GM19455 (cell line): ENCODE measurements around the gene DACT2.
"Not testable (repeated sequence)": the region's sequence is repeated elsewhere in the genome, so short reads cannot be mapped to it uniquely, and the experiment has no call there.

Experiments
- ATAC-seq: cut with Tn5 transposase; IDR thresholded peaks from one replicate; pipeline ENCODE4 v1.9.1; 2021; ENCODE audit not compliant: unreplicated experiment

DACT2 gene

DNA sequence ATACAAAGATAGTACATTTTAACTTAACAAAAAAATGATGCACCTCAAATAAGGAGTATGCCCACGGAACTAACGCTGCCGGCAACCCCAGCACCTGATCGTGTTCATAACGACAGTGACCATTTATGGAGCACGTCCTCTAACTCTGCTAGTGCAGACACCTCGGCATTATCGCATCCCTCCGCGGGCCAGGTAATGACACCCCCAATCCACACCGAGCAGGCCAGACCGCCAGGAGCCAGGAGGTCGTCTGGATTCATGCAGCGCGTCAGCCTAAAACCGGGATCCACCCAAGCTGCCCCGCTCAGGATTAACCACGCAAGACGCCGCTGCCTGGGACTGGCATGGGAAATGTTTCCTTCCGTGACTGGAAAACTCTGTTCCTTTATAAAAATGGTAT is 34.1 kb downstream of the DACT2 start:
- ATAC-seq = no peak

DNA sequence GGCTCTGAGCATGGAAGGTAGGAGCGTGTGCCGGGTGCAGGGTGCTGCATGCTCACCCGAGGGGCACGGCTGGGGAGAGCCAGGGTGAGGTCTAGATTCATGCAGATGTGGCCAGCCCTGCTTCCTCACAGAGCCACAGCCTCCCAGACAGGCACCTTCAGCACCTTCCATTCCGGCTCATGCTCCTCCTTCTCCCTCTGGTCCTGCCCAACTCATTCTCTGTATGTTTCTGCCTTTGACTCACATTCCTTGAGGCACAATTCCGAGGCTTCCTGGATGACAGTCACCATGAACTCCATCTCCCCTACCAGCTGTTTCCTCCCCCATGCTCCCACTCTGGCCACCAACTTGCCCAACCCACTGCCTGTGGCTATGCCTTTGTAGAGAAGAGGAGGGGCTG is 35.4 kb downstream of the DACT2 start:
- no peak for ATAC-seq

DNA sequence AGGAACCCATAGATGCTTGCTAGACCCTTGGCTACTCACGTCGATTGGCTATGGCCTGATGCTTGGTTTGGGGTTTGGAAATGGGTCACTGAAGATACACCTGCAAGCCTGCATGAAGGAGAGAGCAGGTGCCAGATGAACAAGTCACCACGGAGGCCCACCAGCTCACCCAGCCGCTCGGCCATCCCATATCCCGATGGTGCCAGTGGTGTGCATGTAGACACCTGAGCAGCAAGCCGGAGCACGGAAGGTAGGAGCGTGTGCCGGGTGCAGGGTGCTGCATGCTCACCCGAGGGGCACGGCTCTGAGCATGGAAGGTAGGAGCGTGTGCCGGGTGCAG is 35.9 kb downstream of the DACT2 start:
- ATAC-seq = no peak

DNA sequence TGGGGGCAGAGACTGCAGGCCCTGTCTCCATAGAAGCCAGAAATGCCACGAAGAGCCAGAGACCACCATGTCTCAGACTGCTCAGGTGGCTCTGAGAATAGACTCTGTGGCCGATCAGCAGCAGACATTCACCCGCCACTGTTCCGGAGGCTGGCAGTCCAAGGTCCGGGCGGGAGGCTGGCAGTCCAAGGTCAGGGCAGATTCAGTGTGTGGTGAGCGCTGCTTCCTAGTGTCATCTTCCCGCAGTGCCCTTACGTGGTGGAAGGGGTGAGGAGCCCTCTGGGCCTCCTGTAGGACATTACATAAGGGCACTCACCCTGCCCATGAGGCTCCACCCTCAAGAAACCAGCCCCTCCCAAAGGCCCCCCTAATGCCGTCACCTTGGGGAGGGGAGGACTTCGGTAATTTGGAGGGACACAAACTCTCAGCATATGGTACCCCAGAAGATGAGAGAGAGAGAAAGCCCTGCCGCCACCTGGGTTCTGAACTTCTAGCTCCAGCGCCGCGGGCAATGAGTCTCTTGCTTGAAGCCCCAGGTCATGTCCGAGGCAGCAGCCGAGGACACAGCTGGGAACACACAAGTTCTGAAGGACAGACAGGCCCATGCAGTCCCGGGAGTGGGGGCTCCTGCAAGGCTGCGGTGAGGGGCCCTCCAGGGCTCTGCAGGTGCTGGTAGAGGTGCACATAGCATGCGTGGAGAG is 36.4 kb downstream of the DACT2 start:
- no peak for ATAC-seq

DNA sequence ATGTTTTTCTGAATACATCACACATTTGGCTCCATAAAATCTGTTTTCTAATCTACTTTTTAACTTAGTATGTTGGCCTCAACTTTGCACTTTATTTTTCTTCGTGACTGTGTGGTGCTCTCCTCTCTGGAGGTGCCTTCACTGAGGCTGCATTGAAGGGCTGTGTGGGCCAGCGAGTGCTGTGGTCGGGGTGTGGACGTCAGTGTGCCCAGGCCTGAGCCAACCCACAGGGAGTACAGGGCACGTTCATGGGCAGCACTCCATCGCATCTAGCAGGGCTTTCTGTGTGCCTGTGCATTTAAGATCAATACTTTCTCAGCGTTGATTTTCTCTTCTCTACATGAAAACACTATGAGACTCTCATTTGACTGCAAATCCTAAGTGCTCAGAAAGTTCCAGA is 37.8 kb downstream of the DACT2 start:
- no peak for ATAC-seq

DNA sequence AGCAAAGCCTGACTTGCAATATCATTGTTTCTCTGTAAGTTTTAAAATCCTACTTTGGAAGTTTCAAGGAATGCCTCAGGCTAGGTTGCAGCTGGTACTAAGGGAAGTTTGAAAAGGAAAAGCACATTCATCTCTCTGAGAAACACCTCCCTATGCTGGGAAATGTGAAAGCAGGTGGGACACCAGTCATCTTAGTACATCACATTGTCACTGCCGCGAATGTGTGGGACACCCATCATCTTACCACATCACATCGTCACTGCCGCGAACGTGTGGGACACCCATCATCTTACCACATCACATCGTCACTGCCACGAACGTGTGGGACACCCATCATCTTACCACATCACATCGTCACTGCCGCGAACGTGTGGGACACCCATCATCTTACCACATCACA is 38.3 kb downstream of the DACT2 start:
- ATAC-seq = not testable (repeated sequence)

DNA sequence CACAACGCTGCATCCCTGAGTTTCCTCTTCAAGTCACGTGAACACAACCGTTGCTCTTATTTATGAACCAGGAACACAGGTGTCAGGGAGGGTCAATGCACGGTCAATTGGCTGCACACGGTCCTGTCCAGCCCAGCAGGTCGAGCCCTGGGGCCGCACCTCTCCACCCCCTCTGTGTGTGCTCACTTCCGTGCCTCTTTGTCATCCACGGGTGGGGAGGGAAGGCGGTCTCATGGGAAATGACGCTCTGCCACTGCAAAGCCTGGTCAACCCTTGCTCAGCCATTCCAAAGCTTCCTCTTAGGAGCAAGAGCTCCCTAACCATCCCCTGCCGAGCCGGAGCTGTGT is 38.7 kb downstream of the DACT2 start:
- ATAC-seq = no peak

DNA sequence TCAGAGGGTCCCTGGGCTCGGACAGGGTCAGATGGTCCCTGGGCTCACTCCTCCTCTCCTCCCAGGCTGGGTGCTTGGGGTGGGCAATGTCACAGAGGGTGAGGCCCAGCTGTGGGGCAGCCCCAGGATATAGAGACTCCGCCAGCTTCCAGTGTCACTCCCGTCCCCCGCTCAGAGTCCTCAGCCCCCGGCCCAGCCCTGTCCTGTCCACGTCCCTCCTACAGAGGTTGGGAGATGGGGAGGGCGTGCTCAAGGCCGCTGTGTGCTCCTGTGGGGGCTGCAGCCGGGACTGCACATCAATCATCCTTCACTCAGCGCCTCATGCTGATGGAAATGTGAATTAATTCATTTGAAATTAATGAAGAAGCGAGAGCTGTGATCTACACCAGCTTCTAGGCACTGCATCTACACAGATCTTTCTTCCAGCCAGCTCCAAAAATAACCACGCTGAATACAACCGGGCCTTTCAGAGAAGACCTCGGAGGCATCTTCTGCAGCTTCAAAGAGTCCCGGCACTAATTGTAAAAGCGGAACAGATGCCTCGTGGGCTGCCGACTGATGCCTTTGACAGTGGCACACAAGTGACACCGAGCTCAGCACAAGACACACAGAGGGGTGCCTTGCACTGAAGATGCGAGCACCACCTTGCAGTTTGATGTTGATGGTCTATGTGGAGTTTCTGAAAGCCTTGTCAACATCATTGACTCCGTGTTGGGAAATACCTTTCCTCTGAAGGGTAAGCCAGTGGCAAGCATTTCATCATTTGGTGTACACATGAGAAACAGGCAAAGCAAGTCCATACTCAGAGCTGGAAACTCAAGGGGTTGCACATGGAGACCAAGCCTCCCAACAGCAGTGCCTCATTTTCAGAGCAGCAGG is 39.3 kb downstream of the DACT2 start:
- no peak for ATAC-seq

DNA sequence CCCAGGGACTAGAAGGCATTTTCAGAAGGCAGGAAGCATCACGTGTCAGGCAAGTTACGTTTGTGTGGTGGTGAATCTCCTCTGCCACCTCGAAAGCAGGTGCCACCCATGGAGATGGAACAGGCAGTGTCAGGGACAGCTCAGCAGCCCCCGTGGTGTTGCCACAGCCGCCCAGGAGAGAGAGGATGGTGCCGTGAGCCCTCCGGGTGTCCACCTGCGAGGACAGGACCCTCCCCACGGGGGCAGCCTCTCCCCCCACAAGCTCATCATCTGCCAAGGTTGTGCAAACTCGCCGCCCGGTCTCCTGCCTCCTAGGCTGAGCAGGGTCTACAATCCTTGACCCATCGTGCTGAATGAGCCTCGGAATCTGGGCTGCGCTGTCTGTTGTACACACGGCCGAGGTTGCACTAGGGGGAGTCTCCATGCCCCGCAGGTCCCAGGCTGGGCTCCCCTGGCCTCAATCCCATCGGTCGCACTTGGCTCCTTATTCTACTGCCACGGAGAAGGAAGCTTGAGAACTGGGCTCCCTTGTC is 40.1 kb downstream of the DACT2 start:
- no peak for ATAC-seq

DNA sequence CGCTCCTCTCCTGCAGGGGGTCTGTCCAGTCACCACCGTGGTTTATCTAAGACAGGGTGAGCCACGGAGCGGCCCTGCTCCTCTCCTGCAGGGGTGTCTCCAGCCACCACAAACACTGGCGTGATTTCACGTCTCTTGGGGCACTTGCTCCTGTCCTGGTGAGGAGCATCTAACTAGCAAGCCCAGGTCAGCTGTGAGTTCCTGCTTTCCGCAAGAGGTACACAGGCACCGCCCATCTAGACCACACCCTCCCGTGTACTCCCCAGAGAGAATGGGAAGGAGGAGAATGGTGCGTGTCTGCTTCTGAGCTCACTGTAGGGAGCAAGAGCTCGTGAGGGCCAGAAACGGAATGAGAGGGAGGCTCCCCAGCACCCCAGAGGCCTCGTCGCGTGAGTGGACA is 40.7 kb downstream of the DACT2 start:
- ATAC-seq = no peak

DNA sequence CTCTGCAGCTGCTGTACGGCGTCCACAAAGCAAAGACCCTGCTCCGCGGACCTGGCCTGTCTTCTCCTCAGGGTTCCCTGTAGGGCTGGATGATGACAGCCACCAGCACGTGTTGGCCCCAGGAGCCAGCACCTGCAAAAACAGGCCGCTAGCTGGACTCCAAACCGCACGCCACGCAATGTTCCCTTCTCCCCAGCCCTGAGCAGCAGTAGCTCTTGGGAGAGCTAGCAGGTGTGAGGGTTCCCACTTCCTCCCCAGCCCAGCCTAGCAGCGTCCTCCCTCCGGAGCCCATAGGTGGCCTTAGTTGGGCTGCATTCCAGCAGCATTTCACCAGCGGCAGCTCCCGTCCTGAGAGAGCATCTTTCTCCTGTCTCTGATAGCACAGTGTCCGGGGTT is 42.3 kb downstream of the DACT2 start:
- no peak for ATAC-seq

DNA sequence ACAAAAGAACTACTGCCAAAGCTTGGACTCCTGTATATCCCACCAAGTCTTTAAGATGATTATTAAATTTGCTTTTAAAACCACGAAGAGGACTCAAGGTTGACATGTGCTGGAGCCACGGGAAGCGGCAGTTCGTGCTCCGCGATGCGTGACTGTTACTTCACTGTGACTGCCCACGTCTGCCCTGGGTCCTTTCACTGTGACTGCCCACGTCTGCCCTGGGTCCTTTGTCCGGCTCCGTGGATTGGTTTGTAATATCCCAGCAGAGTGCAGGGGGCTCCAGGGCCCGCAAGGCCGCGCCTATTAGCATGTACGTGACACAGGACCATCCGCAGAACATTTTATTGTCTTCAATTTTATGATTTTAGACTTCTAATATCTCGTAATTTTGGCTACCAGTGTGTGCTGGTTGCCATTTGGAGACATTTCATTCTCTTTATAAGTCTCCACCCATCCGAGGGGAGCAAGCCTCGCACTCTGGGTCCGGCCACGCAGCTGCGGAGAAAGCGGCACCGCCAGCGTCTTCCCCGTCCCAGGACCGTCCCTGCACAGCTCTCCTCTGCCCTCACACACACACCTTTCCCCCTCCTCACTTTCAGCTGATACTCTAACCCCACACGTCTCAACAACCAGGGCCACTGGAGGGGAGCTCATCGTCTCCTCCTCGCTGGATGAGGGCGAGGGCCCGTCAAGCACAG is 42.9 kb downstream of the DACT2 start:
- no peak for ATAC-seq

DNA sequence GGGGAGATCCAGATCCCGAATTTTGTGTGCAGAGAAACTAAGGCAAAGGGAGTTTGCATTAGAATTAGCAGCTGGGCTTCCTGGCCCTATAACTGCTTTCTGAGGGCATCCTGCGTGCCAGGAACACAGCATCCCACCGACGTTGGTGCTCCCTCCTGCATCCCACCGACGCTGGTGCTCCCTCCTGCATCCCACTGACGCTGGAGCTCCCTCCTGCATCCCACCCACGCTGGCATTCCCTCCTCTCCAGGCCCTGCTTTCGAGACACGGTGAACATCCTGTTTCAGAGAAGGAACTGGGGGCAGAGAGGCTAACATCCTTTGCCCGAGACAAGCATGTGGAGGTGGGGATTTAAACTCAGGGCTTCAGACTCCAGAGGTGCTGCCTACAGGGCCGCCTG is 44.4 kb downstream of the DACT2 start:
- ATAC-seq = no peak

DNA sequence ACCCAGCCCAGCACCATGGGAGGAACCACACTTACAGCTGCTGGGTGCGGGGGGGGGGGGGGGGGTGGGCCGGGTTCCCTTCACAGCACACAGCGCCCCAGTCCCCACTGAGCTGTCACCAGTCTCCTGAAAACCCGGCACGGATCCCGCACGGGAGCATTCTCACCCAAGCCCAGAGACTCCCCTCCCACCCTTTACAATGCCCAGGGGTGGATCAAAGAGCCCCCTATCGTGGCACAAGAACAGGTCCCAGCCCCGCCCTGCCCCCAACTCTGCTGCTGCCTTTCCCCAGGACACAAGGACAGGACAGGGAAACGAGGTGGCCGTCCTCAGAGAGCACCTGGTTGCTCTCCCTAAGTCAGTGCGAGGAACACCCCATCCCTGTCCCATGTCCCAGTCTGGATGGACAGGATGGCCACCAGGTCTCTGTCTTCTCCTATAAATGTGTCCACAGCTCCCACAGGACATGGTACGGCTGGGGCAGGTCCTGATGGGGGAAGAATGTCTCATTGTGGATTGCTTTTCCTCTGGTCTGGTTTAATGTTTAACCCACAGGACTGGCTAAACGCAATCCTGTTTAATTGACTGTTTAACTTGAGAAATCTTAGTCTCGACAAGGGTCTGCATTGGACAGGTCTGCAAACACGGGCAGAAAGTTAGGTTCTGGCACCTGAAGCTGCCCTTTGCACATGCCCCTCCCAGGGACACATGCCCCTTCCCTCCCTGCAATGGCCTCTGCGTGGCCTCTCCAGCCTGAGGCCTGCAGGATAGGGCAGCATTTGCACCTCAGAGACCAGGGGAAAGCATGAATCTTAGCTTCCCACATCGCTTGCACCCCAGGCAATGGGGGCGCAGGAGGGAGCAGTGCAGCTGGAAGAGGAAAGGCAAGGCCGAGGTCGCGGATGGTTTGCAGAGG is 45.3 kb downstream of the DACT2 start:
- ATAC-seq = no peak

DNA sequence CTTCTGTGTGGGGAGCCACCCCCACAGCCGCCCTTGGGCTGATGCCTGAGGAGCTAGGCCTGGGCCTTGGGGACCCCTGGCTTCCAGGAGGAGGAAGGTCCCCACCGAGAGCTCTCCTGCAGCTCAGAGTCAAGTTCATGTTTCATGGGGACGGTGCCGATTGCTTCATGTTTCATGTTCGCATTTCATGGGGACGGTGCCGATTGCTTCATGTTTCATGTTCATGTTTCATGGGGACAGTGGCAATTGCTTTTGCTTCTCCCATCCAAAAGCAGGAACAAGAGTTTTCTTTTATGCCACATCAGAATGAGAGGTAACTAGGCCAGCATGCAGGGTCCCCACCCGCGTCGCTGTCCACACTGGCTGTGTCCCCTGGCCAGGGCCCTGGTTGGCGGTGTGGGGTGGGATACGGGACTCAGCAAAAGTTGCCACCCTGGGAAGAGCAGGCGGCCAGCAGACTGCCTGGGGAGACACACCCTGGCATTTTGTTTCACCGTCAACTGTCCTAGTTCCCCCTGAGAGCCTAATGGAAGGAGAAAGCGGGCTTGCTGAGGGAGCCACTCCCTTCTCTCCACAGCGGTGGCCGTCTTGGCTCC is 46.0 kb downstream of the DACT2 start:
- ATAC-seq = no peak

DNA sequence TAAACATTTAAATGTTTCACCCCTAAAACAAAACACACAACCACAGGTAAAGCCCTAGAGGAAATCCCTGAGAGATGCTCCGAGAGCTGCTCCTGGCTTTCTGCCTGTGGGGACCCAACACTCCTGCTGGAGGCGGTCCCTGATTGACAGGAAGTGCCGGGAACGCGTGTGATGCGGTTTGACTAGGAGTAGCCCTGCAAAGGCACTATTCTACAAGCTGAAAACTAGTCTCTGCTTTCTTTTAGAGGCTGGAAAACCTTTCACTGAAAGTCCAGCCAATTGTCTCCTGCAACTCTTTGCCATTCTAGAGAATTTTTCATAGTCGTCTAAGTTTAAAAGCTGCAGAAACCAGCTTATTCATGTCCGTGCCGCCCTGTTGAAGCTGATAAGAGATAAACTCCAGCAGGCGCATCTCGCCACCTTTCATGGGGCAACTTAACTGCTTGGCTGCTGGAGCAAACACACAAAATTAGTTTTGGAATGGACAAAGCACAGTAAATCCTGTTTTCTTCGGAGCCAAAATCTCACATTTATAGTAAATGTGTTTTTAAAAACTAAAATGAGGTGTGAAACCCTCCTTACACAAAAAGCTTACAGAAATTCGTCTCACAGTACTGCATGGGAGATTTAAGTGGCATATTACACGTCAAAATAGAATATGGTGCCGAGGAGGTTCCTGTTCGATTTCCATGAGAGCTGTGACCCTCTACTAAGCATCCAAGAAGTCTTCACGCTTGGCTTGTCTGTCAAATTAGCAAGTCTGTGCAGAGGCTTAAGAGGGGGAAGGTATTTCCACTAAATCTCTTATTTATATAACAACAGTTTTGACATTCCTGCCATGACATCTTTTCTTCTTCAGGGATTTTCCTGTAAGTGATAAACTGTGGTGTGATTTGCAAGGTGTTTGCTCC is 46.9 kb downstream of the DACT2 start:
- ATAC-seq = no peak

DNA sequence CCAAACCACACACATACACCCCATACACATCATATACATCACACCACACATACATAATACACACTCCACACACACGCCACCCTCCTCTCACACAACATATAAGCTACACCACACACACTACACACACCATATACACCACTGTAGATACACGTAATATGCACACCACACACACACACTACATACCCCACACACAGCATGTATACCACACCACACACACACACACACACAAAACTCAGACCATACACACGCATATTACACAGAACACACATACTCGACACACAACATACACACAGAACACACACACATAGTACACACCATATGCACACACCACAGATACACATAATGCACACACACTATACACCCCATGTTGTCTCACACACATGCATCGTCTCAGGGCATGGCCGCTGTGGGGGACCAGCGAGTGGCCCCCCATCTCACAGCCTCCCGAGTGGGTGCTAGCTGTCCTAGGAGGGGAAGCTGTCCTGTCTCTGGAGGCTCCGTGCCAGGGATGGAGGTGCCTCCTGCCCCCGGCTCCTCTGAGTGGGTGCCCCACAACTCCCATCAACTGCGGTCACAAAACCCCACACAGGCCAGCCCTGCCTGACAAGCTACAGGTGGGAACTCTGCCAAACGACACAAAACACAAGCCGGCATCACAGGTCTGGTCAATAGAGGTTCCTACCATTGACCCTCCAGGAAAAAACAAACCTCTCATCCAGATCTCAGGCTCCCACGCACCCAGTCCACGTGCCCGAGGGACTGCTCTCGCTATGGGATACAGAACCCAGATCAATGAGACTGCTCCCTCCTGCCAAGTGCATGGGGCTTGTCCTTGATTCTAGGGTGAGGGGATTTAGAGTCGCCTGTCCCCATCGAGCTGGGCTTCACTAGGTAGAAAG is 49.1 kb downstream of the DACT2 start:
- no peak for ATAC-seq

DNA sequence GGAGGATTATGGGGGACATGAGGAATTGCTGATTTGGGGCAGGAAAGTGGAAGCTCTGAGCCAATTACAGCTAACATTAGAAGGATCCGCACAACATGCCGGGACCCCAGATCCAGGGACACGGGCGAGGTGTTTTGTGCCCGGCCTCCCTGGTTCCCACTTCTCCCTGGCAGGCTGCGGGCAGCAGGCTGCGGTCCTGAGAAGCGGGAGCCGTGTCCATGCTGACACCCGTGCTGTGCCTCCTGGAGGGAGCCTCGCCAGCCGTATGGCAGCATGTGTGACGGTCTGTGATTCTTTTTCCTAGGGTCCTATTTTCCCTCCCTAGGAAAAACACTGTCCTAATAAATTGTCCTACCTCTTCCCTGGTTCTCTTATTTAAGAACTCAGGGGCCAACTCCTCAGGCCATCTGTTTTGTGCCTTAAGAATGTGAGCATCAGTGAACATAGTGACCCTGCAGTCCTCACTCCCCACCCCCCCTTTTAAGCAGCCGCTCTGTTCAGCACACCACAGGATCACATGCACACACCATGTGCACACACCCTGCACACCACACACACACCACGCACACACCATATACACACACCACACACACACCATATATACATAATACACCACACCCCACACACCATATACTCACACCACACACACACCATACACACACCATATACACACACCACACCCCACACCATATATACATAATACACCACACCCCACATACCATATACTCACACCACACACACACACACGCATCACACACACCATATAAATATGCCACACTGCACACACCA is 49.9 kb downstream of the DACT2 start:
- ATAC-seq = no peak
